Measurements from ENCODE around the gene TAS2R7. TPM values are rescaled to one million over a fixed set of nuclear protein-coding genes. Genes with fewer than 3 reads are reported as not detected.

The TAS2R7 gene
- total and polyA plus RNA-seq, 10 donors, result not detected

DNA sequence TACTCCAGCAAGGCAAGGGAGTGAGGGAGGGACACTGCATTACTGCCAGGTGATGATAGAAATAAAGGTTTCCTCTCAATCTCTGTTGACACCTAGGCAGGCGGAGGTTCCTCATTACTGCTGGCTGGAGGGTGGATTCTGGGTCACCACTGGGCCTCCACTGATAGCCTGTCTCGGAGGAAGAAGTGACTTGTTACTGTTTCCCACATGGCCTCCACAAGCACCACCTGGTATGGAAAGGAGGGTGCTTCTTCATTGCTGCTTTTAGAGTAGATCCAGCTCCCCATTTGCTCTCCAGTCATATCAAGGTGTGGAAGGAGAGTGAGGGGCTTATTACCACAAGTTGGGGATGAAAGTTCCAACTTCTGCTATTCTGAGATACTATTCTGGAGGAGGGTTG, 40.4 kb upstream of the TAS2R7 start:
- WGBS, 5 donors, result 68 to 98% (median 97%) methylated on average over 2 of the region's 2 CpGs
- no peaks in the 10 kb centered on the region for H3K9me3 ChIP-seq
- H3K4me3 ChIP-seq, result no peak overlapping the region
- no peak for TF ChIP-seq POLR2AphosphoS5 (IDR thresholded peaks at IDR 0.05)
- intact Hi-C loops (cut with DNase I; ENCODE audit: low total_unique reads), result no loop called here
- no peaks in the 10 kb centered on the region for H3K27me3 ChIP-seq (replicated peaks in 1 of 7)
- peaks cover 0 to 28% (median 3%) of the 10 kb centered on the region in 6 donors for H3K36me3 ChIP-seq
- DNase-seq, result no peak
- no peaks in the 10 kb centered on the region for H3K4me1 ChIP-seq
- H3K27ac ChIP-seq, result no peak overlapping the region

DNA sequence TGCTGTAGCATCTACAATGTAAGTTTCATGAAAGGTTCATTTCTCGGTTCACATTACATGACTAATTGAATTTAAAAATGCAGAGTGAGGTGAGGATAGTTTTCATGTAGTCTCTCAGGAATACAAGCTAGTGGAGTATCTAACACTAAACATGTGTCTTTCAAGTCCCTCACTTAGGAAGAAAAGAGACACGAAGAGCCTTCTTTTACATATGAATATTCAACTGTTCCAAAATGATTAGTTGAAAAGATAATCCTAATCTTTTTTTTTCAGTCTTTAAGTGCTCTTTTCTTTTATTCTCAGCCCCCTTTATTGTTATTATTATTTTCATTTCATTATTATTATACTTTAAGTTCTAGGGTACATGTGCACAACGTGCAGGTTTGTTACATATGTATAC, 36.0 kb upstream of the TAS2R7 start:
- WGBS, 5 donors, result 85 to 95% (median 88%) methylated on average over 3 of the region's 3 CpGs

GRCh38 chr12:10829994-10830393, 27.6 kb upstream of the TAS2R7 start:
- no peak overlapping the region for H3K27ac ChIP-seq
- TF ChIP-seq CTCF (IDR thresholded peaks at IDR 0.05 in 8 of 11, conservative IDR thresholded peaks at IDR 0.05 in 3 of 11), result no peak
- no peak for TF ChIP-seq POLR2A (IDR thresholded peaks at IDR 0.05)
- no peak for TF ChIP-seq POLR2AphosphoS5 (IDR thresholded peaks at IDR 0.05)
- no peaks in the 10 kb centered on the region for H3K9me3 ChIP-seq
- DNase-seq, result no peak
- intact Hi-C loops (cut with DNase I; ENCODE audit: low total_unique reads), result no loop called here
- H3K27me3 ChIP-seq (replicated peaks in 1 of 7), result no peaks in the 10 kb centered on the region
- WGBS, 5 donors, result 93 to 100% (median 97%) methylated on average over 1 of the region's 1 CpG
- no peak overlapping the region for H3K4me3 ChIP-seq
- no peaks in the 10 kb centered on the region for H3K4me1 ChIP-seq
- no peaks in the 10 kb centered on the region for H3K36me3 ChIP-seq

More for the DNA sequence above, 36.0 kb upstream of the TAS2R7 start:
- TF ChIP-seq POLR2A (IDR thresholded peaks at IDR 0.05) (no peak), CTCF (IDR thresholded peaks at IDR 0.05 in 8 of 11, conservative IDR thresholded peaks at IDR 0.05 in 3 of 11) (no peak), POLR2AphosphoS5 (IDR thresholded peaks at IDR 0.05) (no peak)
- no peak for DNase-seq
- Histone ChIP-seq H3K27ac (no peak overlapping the region), H3K27me3 (replicated peaks in 1 of 7) (no peaks in the 10 kb centered on the region), H3K4me1 (no peaks in the 10 kb centered on the region), H3K9me3 (peaks cover 0 to 9% (median 3%) of the 10 kb centered on the region in 8 donors), H3K4me3 (no peak overlapping the region), H3K36me3 (peaks cover 0 to 9% (median 0%) of the 10 kb centered on the region in 6 donors)
- intact Hi-C loops (cut with DNase I; ENCODE audit: low total_unique reads), result no loop called here

GRCh38 chr12:10826258-10826657, 23.8 kb upstream of the TAS2R7 start, which contains the start of gene TAS2R10:
TSS of gene TAS2R10 (minus strand) at chr12:10826358. CDS start at chr12:10826269, 89 bp downstream.
- Histone ChIP-seq H3K4me3 (no peak within 1 kb of the TSS), H3K27ac (no peak within 1 kb of the TSS), H3K9me3 (no peaks in the 10 kb centered on the region), H3K36me3 (no peaks in the 10 kb centered on the region), H3K4me1 (no peaks in the 10 kb centered on the region), H3K27me3 (replicated peaks in 1 of 7) (no peaks in the 10 kb centered on the region)
- TF ChIP-seq CTCF (IDR thresholded peaks at IDR 0.05 in 8 of 11, conservative IDR thresholded peaks at IDR 0.05 in 3 of 11) (no peak), POLR2AphosphoS5 (IDR thresholded peaks at IDR 0.05) (no peak), POLR2A (IDR thresholded peaks at IDR 0.05) (no peak)
- 87 to 98% (median 94%) methylated on average over 3 of the region's 3 CpGs for WGBS, 5 donors
- no peak for DNase-seq
- intact Hi-C loops (cut with DNase I; ENCODE audit: low total_unique reads), result no loop called here

- 83 to 88% (median 86%) methylated on average over 3 of the region's 3 CpGs for WGBS, 5 donors
- no peak overlapping the region for H3K4me3 ChIP-seq
- H3K27me3 ChIP-seq (replicated peaks in 1 of 7), result no peaks in the 10 kb centered on the region
- no peaks in the 10 kb centered on the region for H3K36me3 ChIP-seq
- H3K27ac ChIP-seq, result no peak overlapping the region
- no peak for TF ChIP-seq CTCF (IDR thresholded peaks at IDR 0.05 in 8 of 11, conservative IDR thresholded peaks at IDR 0.05 in 3 of 11)
- no peak for TF ChIP-seq POLR2AphosphoS5 (IDR thresholded peaks at IDR 0.05)
- intact Hi-C loops (cut with DNase I; ENCODE audit: low total_unique reads), result no loop called here
- DNase-seq, result no peak
- H3K4me1 ChIP-seq, result no peaks in the 10 kb centered on the region
- H3K9me3 ChIP-seq, result no peaks in the 10 kb centered on the region
Observed at GRCh38 chr12:10824957-10825356, 22.5 kb upstream of the TAS2R7 start.
